SK-N-SH (cell line): Measurements from ENCODE around the gene C1orf210.

ENCODE experiments used
- EP300 ChIP-seq, 2 experiments: IDR thresholded peaks; 2 replicates each; pipeline versions ENCODE4 v1.4.0 to v1.6.1; 2012; ENCODE audit warnings: borderline replicate concordance in 1 of 2, low read depth in 1 of 2, low read length in 1 of 2
- GATA2 ChIP-seq: sonication (generic); formaldehyde crosslinking; IDR thresholded peaks from 2 replicates; pipeline ENCODE4 v1.5.0; 2020; ENCODE audit warnings: mild to moderate bottlenecking, missing genetic modification reagents
- TF ChIP-seq, protein P1 (sequence below): fragments of 200-600 bp; sonication (generic); IDR thresholded peaks from 2 replicates; pipeline ENCODE4 v1.6.1; 2017; ENCODE audit warnings: antibody characterized with exemption, mild to moderate bottlenecking, moderate library complexity
- TF ChIP-seq, protein P2 (sequence below): IDR thresholded peaks from 2 replicates; pipeline ENCODE4 v1.4.0; 2012; ENCODE audit warnings: low read depth

DNA sequence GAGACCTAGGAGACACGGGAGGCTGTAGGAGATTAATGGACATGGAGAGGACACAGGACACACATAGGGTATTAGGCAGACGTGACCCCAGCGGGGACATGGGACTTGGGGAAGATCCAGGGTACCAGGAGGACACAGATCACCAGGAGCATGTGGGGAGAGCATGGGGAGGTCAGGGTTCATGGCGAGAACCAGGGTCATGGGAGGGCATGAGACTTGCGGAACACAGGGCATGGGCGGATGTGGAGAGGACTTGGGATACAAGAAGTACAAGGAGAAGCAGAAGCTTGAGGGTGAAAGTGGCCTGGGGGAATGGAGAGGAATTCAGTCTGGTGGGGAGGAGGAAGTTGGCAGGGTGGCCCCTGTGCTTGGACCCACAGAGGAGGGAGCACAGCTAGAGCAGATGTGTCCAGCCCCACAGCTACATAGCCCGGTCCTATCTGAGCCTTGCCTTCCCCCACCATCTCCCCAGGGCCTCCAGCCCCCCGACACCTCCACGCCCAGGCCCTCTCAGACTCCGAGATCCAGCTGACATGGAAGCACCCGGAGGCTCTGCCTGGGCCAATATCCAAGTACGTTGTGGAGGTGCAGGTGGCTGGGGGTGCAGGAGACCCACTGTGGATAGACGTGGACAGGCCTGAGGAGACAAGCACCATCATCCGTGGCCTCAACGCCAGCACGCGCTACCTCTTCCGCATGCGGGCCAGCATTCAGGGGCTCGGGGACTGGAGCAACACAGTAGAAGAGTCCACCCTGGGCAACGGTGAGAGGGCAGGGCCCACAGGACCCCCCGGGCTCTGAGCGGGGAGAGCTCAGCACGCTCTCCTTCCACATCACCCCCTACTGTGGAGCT is 27.5 kb upstream of the C1orf210 start:
- TF ChIP-seq, protein P1, sequence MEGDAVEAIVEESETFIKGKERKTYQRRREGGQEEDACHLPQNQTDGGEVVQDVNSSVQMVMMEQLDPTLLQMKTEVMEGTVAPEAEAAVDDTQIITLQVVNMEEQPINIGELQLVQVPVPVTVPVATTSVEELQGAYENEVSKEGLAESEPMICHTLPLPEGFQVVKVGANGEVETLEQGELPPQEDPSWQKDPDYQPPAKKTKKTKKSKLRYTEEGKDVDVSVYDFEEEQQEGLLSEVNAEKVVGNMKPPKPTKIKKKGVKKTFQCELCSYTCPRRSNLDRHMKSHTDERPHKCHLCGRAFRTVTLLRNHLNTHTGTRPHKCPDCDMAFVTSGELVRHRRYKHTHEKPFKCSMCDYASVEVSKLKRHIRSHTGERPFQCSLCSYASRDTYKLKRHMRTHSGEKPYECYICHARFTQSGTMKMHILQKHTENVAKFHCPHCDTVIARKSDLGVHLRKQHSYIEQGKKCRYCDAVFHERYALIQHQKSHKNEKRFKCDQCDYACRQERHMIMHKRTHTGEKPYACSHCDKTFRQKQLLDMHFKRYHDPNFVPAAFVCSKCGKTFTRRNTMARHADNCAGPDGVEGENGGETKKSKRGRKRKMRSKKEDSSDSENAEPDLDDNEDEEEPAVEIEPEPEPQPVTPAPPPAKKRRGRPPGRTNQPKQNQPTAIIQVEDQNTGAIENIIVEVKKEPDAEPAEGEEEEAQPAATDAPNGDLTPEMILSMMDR = no peak
- TF ChIP-seq GATA2 (no peak), EP300 (IDR thresholded peaks at IDR 0.05; ENCODE audit: borderline replicate concordance in 1 of 2, low read depth in 1 of 2, low read length in 1 of 2) (no peak)
- TF ChIP-seq, protein P2, sequence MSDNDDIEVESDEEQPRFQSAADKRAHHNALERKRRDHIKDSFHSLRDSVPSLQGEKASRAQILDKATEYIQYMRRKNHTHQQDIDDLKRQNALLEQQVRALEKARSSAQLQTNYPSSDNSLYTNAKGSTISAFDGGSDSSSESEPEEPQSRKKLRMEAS = no peak
